GM12878 (cell line): ENCODE results near the gene FLT1.

ENCODE experiments used
- EP300 ChIP-seq, 2 experiments: fragments of 150-350 bp in 1 of 2; IDR thresholded peaks; 2 replicates each; pipeline ENCODE4 v1.6.1; 2011 to 2012; ENCODE audit warnings: low read depth in 2 of 2, low read length in 2 of 2, borderline replicate concordance in 1 of 2, improper control_type of control experiment in 1 of 2, inconsistent platforms in 1 of 2; ENCODE audit not compliant: control insufficient read depth in 1 of 2
- FOXM1 ChIP-seq: IDR thresholded peaks from 2 replicates; pipeline ENCODE4 v1.6.1; 2012; ENCODE audit warnings: low read depth, mild to moderate bottlenecking, inconsistent platforms, low read length, moderate library complexity
- IRF3 ChIP-seq: fragments of 450-650 bp; IDR thresholded peaks from 2 replicates; pipeline ENCODE4 v1.6.1; 2014; ENCODE audit warnings: mild to moderate bottlenecking
- POLR2AphosphoS5 ChIP-seq: IDR thresholded peaks from 2 replicates; pipeline ENCODE4 v1.6.1; 2011; ENCODE audit warnings: mild to moderate bottlenecking, low read length, inconsistent platforms
- TF ChIP-seq, protein P1 (sequence below): IDR thresholded peaks from 2 replicates; pipeline ENCODE4 v1.6.1; 2012; ENCODE audit warnings: low read depth, low read length, improper control_type of control experiment

DNA sequence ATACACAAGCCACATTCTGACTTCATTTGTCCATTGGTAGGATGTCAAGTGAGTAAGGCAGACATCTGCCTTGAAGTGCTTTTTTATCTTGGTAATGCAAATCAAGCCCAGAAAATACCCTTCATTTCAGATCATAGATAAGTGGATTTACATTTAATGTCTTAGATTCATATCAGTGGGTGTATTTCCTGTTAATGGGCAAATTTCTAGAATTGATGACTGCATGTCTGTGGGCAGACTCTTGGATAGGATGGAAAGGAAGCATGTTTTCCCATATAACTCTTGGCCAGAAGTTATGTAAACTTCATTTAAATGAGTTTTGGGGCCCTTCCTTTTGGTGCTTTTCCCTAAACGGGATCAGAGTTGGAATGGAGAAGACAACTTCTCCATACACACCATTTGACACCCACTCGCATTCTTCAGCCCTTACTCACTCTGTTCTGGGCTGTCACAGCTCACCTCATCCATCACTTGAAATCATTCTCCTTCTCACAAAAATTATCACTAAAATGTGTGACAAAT, 154.6 kb downstream of the FLT1 start:
- TF ChIP-seq FOXM1: no peak
- no peak for TF ChIP-seq EP300 (IDR thresholded peaks at IDR 0.05; ENCODE audit: borderline replicate concordance in 1 of 2, control insufficient read depth in 1 of 2, low read depth in 2 of 2, low read length in 2 of 2)
- TF ChIP-seq, protein P1, sequence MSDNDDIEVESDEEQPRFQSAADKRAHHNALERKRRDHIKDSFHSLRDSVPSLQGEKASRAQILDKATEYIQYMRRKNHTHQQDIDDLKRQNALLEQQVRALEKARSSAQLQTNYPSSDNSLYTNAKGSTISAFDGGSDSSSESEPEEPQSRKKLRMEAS: no peak
- TF ChIP-seq IRF3: no peak
- no peak for TF ChIP-seq POLR2AphosphoS5
